HG03442 (cell line): ENCODE results near the gene YOD1.
A peak's percentile ranks its signal among the peaks of the same experiment; 100 is the strongest.
"Not testable (repeated sequence)": the region's sequence is repeated elsewhere in the genome, so short reads cannot be mapped to it uniquely, and the experiment has no call there.

Source experiments
- ATAC-seq: cut with Tn5 transposase; IDR thresholded peaks from one replicate; pipeline ENCODE4 v1.9.1; 2021; ENCODE audit warnings: mild to moderate bottlenecking, moderate library complexity; ENCODE audit not compliant: unreplicated experiment

YOD1 gene

GRCh38 chr1:207050480-207051190 lies 373 bp downstream of the YOD1 start:
- ATAC-seq = peak; percentile 40

- ATAC-seq = no peak
These were observed 1.0 kb downstream of the YOD1 start for GRCh38 chr1:207049974-207050391.

GRCh38 chr1:207049514-207049913 lies 1.5 kb downstream of the YOD1 start:
- ATAC-seq = no peak

- ATAC-seq = no peak
These were observed 2.0 kb downstream of the YOD1 start for GRCh38 chr1:207049054-207049453.

GRCh38 chr1:207048041-207048440 lies 3.0 kb downstream of the YOD1 start:
- ATAC-seq = no peak

- ATAC-seq = no peak
These were observed 3.5 kb downstream of the YOD1 start for GRCh38 chr1:207047505-207047904.

- ATAC-seq = no peak
These were observed 5.6 kb downstream of the YOD1 start for GRCh38 chr1:207045453-207045852.

GRCh38 chr1:207041397-207041796 lies 9.6 kb downstream of the YOD1 start:
- ATAC-seq = not testable (repeated sequence)

GRCh38 chr1:207040181-207040533 lies 10.9 kb downstream of the YOD1 start:
- no peak for ATAC-seq

- no peak for ATAC-seq
These were observed 11.4 kb downstream of the YOD1 start for GRCh38 chr1:207039380-207040180.

GRCh38 chr1:207036865-207037264 lies 14.1 kb downstream of the YOD1 start:
- ATAC-seq = no peak

GRCh38 chr1:207035877-207036551 lies 15.0 kb downstream of the YOD1 start:
- ATAC-seq = no peak

- ATAC-seq = no peak
These were observed 16.0 kb downstream of the YOD1 start for GRCh38 chr1:207034998-207035397.

- no peak for ATAC-seq
These were observed 16.8 kb downstream of the YOD1 start for GRCh38 chr1:207034208-207034607.

- ATAC-seq = no peak
These were observed 17.7 kb downstream of the YOD1 start for GRCh38 chr1:207033302-207033701.

- no peak for ATAC-seq
These were observed 18.4 kb downstream of the YOD1 start, which contains the start of gene C1orf116 for GRCh38 chr1:207032528-207033017. Gene C1orf116, minus strand, starts transcription at chr1:207032756. Its CDS starts 5,158 bp downstream, at chr1:207027598.

- no peak for ATAC-seq
These were observed 19.3 kb downstream of the YOD1 start for GRCh38 chr1:207031632-207032264.

- ATAC-seq = no peak
These were observed 20.0 kb downstream of the YOD1 start for GRCh38 chr1:207031016-207031415.

- ATAC-seq = no peak
These were observed 20.4 kb downstream of the YOD1 start for GRCh38 chr1:207030522-207031009.

- ATAC-seq = no peak
These were observed 21.1 kb downstream of the YOD1 start for GRCh38 chr1:207029701-207030521.
